AG08395 (cell line): Measurements from ENCODE around the gene NBEAL2.

Experiments used
- DNase-seq: peaks from one replicate; pipeline ENCODE4 v3.0.0; 2012; ENCODE audit warnings: mixed read lengths, low spot score

The NBEAL2 gene

DNA sequence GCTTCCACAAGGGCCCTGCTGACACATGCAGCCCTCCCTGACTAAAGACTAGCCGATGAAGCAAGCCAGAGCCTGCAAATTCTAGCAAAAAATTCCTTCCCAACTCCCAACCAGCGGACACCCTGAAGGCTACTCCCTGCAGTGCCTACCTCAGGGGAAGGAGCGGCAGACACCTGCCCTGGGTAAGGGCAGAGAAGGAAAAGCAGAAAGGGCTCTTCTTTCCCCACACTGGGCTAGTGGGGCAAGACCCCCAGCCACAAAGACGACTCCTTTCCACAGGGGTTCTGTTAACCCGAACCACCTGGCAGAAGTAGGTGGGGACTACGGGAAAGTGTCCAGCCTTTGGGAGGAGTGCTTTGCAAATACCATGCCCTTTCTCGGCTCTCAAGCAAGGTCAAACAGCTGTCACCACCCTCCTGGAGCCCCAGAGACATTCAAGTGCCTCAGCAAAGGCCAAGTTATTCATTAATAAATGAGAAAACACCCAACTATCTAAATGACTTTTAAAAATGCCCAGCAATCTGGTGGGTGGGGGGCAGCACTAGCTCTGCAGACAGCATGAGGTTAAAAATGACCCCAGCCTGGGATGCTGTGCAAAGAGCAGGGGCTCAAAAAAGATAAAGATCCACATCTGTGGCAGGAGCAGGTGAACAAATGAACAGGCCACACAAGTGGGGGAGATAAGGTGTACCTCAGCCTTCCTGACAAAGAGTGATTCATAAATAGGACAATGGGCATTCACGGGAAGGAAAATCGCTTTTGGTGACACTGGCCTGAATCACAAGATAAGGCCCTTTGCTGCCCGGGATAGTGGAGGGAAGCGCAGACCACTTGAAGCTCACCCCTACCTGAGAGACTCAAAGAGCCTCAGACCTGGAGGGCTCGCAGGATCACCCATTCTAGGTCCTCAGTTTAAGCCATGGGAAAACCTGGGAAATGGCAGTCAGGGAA, 36.0 kb upstream of the NBEAL2 start:
- no peak for DNase-seq

DNA sequence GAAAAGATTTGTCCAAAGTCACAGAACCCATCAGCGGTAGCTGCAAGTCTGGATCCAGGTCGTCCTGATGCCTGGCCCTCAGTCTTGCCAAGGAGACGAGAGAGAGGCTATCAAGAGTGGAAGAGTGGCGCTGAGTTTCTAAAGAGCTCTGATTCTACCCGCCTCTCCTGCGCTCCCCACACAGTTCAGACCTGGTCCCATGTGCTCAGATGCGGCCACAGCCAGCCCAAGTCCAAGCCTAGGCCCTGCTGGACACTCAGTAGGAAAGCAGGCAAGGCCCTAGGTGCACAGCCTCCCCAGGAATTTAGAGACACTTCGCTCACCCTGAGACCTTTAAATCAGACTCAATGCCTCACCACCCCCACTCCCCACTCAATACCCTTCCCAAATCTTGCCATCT, 35.3 kb upstream of the NBEAL2 start:
- DNase-seq: no peak

DNA sequence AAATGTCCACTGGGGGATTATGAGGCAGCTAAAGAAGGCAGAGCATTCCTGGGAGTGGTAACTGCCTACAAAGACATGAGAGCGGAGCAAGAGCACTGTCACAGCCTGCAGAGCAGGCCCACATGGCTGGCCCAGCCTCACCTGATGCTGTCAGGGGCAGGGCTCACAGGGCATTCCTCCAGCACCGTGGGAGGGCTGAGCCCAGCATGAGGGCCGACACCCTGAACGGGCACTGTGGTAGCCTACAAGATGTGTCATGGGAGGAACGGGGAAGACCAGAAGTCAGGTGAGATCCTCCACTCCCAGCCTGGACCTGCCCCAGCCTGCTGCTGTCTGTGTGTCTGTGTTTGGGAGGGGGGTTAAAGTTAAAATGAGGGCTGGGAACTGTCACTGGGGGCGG, 33.0 kb upstream of the NBEAL2 start:
- no peak for DNase-seq

GRCh38 chr3:46946856-46947545, 32.5 kb upstream of the NBEAL2 start:
- no peak for DNase-seq

DNA sequence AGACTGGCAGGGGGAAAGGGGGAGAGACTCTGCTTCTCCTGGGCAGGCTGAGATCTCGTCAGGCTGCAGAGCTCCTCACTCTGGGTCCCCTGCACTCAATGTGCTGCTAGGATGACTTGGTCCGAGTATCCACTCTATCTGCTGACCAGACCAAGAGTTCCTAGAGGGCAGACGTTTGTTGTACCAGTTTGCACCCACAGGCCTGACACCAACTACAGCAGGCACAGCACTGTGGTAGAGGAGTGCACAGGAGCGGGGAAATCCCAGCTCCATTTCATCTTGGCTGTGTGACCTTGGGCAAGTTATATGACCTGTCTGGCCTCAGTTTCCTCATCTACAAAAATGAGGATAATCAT, 31.9 kb upstream of the NBEAL2 start:
- DNase-seq: no peak

DNA sequence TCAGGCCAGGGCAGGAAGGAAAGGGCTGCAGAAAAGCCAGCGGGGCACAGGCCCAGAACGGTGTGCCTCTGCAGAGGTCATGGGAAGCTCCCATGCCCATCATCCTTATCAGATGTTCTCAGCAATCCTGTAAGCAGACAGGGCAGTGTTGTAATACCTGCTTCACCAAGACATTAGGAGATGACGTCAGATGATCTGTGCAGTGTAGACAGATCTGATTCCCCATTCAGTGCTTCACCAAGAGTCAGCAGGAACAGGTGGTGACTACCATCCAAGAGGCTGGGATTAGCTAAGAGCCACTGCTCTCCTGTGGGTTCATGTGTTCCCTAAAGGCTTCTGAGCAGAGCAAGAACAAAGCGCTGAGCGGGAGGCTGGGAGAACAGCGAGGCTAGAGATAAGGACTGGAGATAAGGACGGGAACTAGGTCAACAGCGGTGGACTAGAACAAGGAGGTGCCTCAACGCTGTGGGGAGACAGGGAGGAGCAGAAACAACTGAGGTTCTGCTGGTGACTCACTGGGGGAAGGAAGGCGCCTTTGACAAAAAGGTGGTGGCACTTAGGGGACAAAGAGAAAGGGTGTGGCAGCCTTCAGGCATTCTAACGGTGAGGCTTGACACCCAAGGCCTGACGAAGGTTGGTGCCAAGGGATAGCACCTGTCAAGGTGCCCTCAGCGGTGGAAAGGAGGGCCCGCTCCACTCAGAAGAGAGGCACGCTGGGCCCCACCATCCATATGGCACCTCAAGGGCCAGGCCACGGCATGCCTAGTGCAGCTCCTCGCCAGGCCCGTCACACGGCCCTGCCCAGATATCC, 31.3 kb upstream of the NBEAL2 start:
- DNase-seq: no peak

DNA sequence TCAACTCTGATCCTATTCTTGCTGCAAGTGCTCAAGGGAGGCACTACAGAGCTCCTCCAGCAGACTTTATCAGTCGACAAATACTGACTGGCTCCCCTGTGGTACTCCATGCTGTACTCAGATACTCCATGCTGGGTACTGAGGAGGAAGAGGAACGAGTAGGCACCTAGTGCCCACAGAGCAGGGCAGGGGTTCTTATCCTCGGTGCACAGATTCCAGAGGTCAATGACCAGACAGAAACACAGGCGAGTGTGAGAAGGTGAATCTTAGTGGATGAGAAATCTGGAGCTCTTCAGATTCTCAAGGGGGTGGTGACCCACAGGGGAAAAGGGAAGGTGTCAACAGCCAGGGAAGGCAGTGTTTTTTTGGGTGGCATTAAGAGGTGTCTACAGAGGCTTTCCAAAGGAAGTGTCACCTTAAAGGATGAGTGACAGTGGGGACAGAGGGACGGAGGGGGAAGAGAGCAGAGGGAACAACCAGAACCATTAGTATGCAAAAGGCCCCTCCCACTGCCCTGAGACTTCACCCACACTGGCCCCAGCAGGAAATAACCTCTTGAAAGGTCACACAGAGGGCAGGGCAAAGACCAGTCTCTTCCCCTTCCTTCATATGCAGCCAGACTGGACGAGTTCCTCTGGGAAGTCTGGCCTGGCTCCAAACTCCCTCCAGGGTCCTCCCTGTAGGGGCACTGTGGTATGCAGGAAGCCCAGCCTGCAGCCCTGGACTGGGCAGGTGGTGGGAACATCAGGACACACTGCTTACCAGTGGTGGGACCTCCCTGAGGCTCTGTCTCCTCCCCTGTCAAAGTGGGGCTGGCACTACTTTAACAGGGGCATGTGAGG, 30.4 kb upstream of the NBEAL2 start:
- DNase-seq: no peak

GRCh38 chr3:46950177-46950576, 29.3 kb upstream of the NBEAL2 start:
- no peak for DNase-seq

- no peak for DNase-seq
Measured at GRCh38 chr3:46950650-46951241, 28.7 kb upstream of the NBEAL2 start.

- no peak for DNase-seq
Measured at GRCh38 chr3:46952813-46953212, 26.7 kb upstream of the NBEAL2 start.

- no peak for DNase-seq
Measured at GRCh38 chr3:46953234-46954010, 26.0 kb upstream of the NBEAL2 start.

DNA sequence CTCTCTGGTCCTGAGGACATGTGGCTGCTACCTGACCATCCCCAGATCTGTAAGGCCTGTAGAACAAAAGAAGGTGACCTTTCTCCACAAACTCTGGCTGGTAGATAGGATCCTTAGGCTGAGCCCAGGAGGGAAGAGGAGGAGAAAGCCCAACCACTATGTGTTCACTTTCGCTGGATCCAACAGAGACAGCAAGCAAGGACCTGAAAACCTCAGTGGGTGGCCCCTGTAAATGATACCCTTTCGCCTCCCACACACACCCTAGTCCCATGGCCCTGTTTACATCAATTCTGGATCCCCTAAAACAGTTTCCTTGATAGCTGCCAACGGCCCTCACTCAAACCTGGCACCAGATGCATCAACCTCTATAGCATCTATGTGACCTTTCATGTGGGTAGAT, 25.3 kb upstream of the NBEAL2 start:
- DNase-seq: no peak

- no peak for DNase-seq
Measured at GRCh38 chr3:46955157-46955556, 24.3 kb upstream of the NBEAL2 start.

DNA sequence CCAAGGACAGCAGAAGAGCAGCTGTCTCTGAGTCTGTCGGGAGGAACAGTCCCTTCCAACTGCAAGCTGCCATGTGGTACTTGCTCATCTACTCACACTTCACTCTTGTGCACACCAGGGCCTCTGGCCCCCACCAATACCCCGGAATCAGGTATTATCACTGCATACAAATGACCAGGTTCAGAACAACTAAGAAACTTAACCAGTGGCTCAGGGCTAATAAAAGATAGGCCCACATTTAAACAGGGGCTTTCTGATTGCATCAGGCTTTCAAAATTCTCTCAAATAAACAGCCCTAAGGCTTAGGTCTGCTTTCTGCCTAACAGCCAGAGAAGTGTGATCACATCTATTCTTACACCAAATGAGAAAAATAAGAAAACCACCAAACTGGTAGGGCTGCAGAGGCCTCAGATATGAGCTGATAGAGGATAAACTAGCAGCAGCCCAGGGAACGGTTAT, 23.6 kb upstream of the NBEAL2 start:
- no peak for DNase-seq

- DNase-seq: no peak
Measured at GRCh38 chr3:46957092-46957820, 22.2 kb upstream of the NBEAL2 start.

GRCh38 chr3:46958467-46959160, 20.9 kb upstream of the NBEAL2 start:
- DNase-seq: no peak

DNA sequence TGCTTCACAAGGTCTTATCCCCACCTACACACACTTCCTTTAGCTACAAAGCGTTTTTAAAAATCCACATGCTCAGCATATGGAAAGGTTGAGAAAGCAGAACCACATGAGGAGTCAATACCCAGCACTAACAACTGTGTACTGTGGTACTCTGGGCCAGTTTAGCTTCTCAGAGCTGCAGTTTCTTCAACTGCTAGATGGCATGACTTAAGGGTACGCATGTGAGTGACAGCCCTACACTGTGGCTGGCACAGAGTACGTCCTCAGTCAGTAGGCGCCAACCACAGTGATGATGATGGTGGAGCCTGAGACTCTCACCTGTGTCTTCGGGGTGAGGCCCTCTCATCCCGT, 20.3 kb upstream of the NBEAL2 start:
- no peak for DNase-seq

- DNase-seq: peak; percentile 74
Measured at GRCh38 chr3:46960081-46960701, 19.3 kb upstream of the NBEAL2 start.

DNA sequence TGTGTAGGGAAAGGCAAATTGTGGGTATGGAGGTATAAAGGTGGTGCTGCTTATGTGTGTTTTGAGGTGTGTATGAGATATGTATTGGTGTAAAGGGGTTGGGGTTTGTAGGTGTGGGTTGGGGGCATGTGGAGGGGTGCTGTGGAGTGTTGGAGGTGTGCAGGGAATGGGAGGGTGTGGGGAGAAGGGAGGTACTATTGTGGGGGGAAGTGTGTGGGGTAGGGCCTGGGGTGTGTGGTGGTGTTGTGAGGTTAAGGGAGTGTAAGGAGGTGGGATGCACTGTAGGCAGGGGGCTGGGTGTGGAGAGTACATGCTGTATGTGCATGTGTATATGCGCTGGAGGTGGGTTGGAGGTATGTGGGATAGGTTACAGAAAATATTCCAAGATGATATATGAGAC, 18.6 kb upstream of the NBEAL2 start:
- no peak for DNase-seq
